Ishikawa (cell line): Measurements from ENCODE around the gene SDK1.

Experiments used
- EGR1 ChIP-seq: IDR thresholded peaks from 2 replicates; pipeline ENCODE4 v1.6.1; 2012
- REST ChIP-seq: IDR thresholded peaks from 2 replicates; pipeline ENCODE4 v1.6.1; 2012; ENCODE audit warnings: low read depth, mild to moderate bottlenecking
- TAF1 ChIP-seq: IDR thresholded peaks from 2 replicates; pipeline ENCODE4 v1.6.1; 2012; ENCODE audit warnings: low read depth, mild to moderate bottlenecking
- USF1 ChIP-seq: IDR thresholded peaks from 2 replicates; pipeline ENCODE4 v1.6.1; 2012
- YY1 ChIP-seq: IDR thresholded peaks from 2 replicates; pipeline ENCODE4 v1.6.1; 2012; ENCODE audit warnings: low read depth
- ZBTB7A ChIP-seq: IDR thresholded peaks from 2 replicates; pipeline ENCODE4 v1.6.1; 2012; ENCODE audit warnings: low read depth

GRCh38 chr7:4042402-4043045 lies 741.5 kb downstream of the SDK1 start:
- no peak for TF ChIP-seq USF1
- no peak for TF ChIP-seq REST
- TF ChIP-seq YY1 = no peak
- TF ChIP-seq TAF1 = no peak
- no peak for TF ChIP-seq ZBTB7A
- TF ChIP-seq EGR1 = no peak
